GM18508 (cell line): ENCODE measurements around the gene EXOSC7.
A peak's percentile ranks its signal among the peaks of the same experiment; 100 is the strongest.

Source experiments
- ATAC-seq: cut with Tn5 transposase; IDR thresholded peaks from one replicate; pipeline ENCODE4 v1.9.1; 2021; ENCODE audit warnings: moderate number of reproducible peaks; ENCODE audit not compliant: insufficient read depth, unreplicated experiment

The EXOSC7 gene

GRCh38 chr3:44991326-44991725 lies 15.3 kb downstream of the EXOSC7 start:
- no peak for ATAC-seq

- no peak for ATAC-seq
These were observed 16.8 kb downstream of the EXOSC7 start for GRCh38 chr3:44992555-44993470.

- no peak for ATAC-seq
These were observed 17.6 kb downstream of the EXOSC7 start for GRCh38 chr3:44993471-44994205.

GRCh38 chr3:44995142-44995770 lies 19.2 kb downstream of the EXOSC7 start:
- ATAC-seq = no peak

GRCh38 chr3:44996556-44996969 lies 20.5 kb downstream of the EXOSC7 start:
- ATAC-seq = peak; percentile 49

- ATAC-seq = no peak
These were observed 23.7 kb downstream of the EXOSC7 start for GRCh38 chr3:44999782-45000181.

GRCh38 chr3:45000823-45001222 lies 24.8 kb downstream of the EXOSC7 start:
- ATAC-seq = no peak

GRCh38 chr3:45001738-45002137 lies 25.7 kb downstream of the EXOSC7 start:
- ATAC-seq = no peak

GRCh38 chr3:45002139-45002660 lies 26.2 kb downstream of the EXOSC7 start:
- ATAC-seq = no peak

GRCh38 chr3:45002720-45003119 lies 26.7 kb downstream of the EXOSC7 start:
- no peak for ATAC-seq

- no peak for ATAC-seq
These were observed 27.4 kb downstream of the EXOSC7 start for GRCh38 chr3:45003406-45003805.

GRCh38 chr3:45003859-45004258 lies 27.8 kb downstream of the EXOSC7 start:
- no peak for ATAC-seq

- no peak for ATAC-seq
These were observed 31.0 kb downstream of the EXOSC7 start for GRCh38 chr3:45007091-45007490.

GRCh38 chr3:45008117-45008516 lies 32.1 kb downstream of the EXOSC7 start:
- no peak for ATAC-seq

- ATAC-seq = no peak
These were observed 33.8 kb downstream of the EXOSC7 start for GRCh38 chr3:45009868-45010267.

- no peak for ATAC-seq
These were observed 34.8 kb downstream of the EXOSC7 start for GRCh38 chr3:45010811-45011333.

- no peak for ATAC-seq
These were observed 35.9 kb downstream of the EXOSC7 start for GRCh38 chr3:45011756-45012508.

GRCh38 chr3:45012577-45012976 lies 36.5 kb downstream of the EXOSC7 start:
- ATAC-seq = no peak

GRCh38 chr3:45016916-45017315 lies 40.9 kb downstream of the EXOSC7 start:
- ATAC-seq = no peak

GRCh38 chr3:45017821-45018220 lies 41.8 kb downstream of the EXOSC7 start:
- no peak for ATAC-seq
